Neutrophil (primary cell): ENCODE results near the gene OR56B1.

ENCODE experiments used
- H3K27ac ChIP-seq: fragments of 200-600 bp; sonication (generic); 2 replicates; pipeline ENCODE4 v1.5.1; 2016; ENCODE audit warnings: mild to moderate bottlenecking, moderate library complexity
- H3K27me3 ChIP-seq: fragments of 200-600 bp; sonication (generic); 2 replicates; pipeline ENCODE4 v1.6.0; 2016; ENCODE audit warnings: mild to moderate bottlenecking
- H3K36me3 ChIP-seq: fragments of 200-600 bp; sonication (generic); 2 replicates; pipeline ENCODE4 v1.5.1; 2017
- H3K4me1 ChIP-seq, 2 experiments: fragments of 200-600 bp in 1 of 2; sonication (generic) in 1 of 2; 1 replicate in 1 of 2; 2 replicates in 1 of 2; pipeline versions ENCODE4 v1.5.1 to v1.6.1; 2013 to 2016; ENCODE audit warnings: low read depth in 1 of 2, low read length in 1 of 2, mild to moderate bottlenecking in 1 of 2, moderate library complexity in 1 of 2; ENCODE audit not compliant: control insufficient read depth in 1 of 2, insufficient read depth in 1 of 2
- H3K4me3 ChIP-seq, 2 experiments: fragments of 200-600 bp in 1 of 2; sonication (generic) in 1 of 2; 1 replicate in 1 of 2; 2 replicates in 1 of 2; pipeline ENCODE4 v1.5.1; 2013 to 2016; ENCODE audit warnings: low read depth in 1 of 2, low read length in 1 of 2, mild to moderate bottlenecking in 1 of 2, moderate library complexity in 1 of 2
- H3K9me3 ChIP-seq: fragments of 200-600 bp; sonication (generic); 2 replicates; pipeline ENCODE4 v1.5.1; 2016
- TF ChIP-seq, protein P1 (sequence below): fragments of 200-600 bp; sonication (generic); IDR thresholded peaks from 2 replicates; pipeline ENCODE4 v1.5.1; 2016; ENCODE audit warnings: antibody characterized with exemption

Gene OR56B1

GRCh38 chr11:5700421-5701054 is 35.7 kb upstream of the OR56B1 start:
- TF ChIP-seq, protein P1, sequence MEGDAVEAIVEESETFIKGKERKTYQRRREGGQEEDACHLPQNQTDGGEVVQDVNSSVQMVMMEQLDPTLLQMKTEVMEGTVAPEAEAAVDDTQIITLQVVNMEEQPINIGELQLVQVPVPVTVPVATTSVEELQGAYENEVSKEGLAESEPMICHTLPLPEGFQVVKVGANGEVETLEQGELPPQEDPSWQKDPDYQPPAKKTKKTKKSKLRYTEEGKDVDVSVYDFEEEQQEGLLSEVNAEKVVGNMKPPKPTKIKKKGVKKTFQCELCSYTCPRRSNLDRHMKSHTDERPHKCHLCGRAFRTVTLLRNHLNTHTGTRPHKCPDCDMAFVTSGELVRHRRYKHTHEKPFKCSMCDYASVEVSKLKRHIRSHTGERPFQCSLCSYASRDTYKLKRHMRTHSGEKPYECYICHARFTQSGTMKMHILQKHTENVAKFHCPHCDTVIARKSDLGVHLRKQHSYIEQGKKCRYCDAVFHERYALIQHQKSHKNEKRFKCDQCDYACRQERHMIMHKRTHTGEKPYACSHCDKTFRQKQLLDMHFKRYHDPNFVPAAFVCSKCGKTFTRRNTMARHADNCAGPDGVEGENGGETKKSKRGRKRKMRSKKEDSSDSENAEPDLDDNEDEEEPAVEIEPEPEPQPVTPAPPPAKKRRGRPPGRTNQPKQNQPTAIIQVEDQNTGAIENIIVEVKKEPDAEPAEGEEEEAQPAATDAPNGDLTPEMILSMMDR = no peak

DNA sequence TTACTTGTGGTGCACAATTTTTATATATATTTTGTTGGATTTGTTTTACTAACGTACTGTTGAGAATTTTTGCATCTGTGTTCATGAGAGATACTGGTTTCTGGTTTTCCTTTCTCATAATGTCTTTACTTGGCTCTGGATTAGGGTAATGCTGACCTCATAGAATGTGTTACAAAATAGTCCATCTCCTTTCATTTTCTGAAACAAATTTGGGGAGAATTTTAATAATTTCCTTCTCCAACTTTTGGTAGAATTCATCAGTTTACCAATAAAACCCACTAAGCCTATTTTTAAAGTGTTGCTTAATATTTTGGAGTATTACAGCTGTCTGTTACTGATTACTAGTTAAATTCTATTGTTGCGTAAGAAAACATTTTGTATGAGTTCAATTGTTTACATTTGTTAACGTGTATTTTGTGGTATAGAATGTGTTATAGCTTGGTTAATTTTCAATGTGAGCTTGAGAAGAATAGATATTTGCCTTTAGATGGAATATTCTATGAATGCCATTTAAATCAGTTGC is 35.1 kb upstream of the OR56B1 start:
- Histone ChIP-seq H3K4me3 (peak overlapping the region; percentile 55 to 57), H3K9me3 (no peaks in the 10 kb centered on the region), H3K36me3 (peaks cover 36% of the 10 kb centered on the region), H3K27ac (peak overlapping the region; percentile 65), H3K27me3 (no peaks in the 10 kb centered on the region), H3K4me1 (peaks cover 15 to 18% of the 10 kb centered on the region in 2 experiments)
- TF ChIP-seq, protein P1 = no peak

More at GRCh38 chr11:5700421-5701054, 35.7 kb upstream of the OR56B1 start:
- Histone ChIP-seq H3K4me1 (peaks cover 15 to 18% of the 10 kb centered on the region in 2 experiments), H3K27me3 (no peaks in the 10 kb centered on the region), H3K36me3 (peaks cover 36% of the 10 kb centered on the region), H3K27ac (peak overlapping the region; percentile 65), H3K4me3 (peak overlapping the region; percentile 55 to 57), H3K9me3 (no peaks in the 10 kb centered on the region)

DNA sequence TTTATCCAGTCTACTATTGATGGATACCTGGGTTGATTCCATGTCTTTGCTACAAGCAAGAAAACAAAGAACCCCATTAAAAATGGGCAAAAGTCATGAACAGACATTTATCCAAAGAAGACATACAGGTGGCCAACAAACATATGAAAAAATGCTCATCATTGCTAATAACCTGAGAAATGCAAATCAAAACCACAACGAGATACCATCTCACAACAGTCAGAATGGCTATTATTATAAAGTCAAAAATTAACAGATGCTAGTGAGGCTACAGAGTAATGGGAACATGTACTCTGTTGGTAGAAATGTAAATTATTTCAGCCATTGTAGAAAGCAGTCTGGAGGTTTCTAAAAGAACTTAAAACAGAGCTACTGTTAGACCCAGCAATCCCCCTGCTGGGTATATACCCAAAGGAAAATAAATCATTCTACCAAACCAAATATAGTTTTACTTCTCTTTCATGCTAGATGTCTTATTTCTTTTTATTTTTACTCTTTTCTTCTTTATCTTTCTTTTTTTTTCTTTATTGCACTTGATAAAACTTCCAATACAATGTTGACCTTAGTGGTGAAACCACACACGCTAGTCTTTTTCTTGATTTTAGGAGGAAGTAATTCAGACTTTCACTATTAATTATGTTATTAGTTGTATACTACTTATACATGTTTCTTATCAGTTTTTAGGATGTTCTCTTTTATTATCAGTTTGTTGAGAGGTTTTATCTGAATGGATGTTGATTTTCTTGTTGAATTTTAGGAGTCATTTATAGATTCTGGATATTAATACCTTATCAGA is 32.3 kb upstream of the OR56B1 start:
- TF ChIP-seq, protein P1 = no peak
- no peak overlapping the region for H3K4me3 ChIP-seq
- H3K9me3 ChIP-seq = no peaks in the 10 kb centered on the region
- no peak overlapping the region for H3K27ac ChIP-seq
- H3K36me3 ChIP-seq = peaks cover 28% of the 10 kb centered on the region
- H3K27me3 ChIP-seq = no peaks in the 10 kb centered on the region
- peaks cover 15 to 18% of the 10 kb centered on the region in 2 experiments for H3K4me1 ChIP-seq

DNA sequence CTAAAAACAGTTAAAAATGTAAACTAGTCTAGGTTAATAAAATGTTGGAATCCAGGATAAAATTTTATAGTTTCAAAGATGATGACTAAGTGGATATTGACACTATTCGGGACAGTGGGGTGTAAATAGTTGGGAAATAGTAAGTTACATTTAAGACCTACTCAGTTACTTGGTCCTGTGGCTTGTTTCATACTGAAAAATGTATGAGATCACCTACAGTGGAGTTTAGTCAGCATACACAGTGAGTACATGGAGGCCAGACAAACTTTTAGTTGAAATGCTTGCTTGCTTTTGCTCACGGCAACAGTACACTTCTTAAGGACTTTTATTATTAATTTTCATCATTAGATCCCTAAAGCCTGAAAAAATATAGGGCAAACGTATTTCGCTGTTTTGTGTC is 30.6 kb upstream of the OR56B1 start:
- TF ChIP-seq, protein P1 = no peak
- Histone ChIP-seq H3K27me3 (no peaks in the 10 kb centered on the region), H3K36me3 (peaks cover 27% of the 10 kb centered on the region), H3K4me1 (peaks cover 9 to 10% of the 10 kb centered on the region in 2 experiments), H3K4me3 (no peak overlapping the region), H3K27ac (no peak overlapping the region), H3K9me3 (no peaks in the 10 kb centered on the region)

- Histone ChIP-seq H3K4me1 (no peaks in the 10 kb centered on the region), H3K9me3 (no peaks in the 10 kb centered on the region), H3K4me3 (no peak overlapping the region), H3K27me3 (no peaks in the 10 kb centered on the region), H3K36me3 (peaks cover 14% of the 10 kb centered on the region), H3K27ac (no peak overlapping the region)
- TF ChIP-seq, protein P1 = no peak
These were observed 23.7 kb upstream of the OR56B1 start for GRCh38 chr11:5712507-5712906.
